Colonic mucosa (tissue), 4 donors: Measurements from ENCODE around the gene CD22. TPM values are rescaled to one million over a fixed set of nuclear protein-coding genes. Genes with fewer than 3 reads are reported as not detected.
A peak's percentile ranks its signal among the peaks of the same experiment; 100 is the strongest.

ENCODE experiments used
- DNase-seq: peaks from one replicate; pipeline ENCODE4 v3.0.0-alpha.2; 2020
- H3K27ac ChIP-seq: fragments of 200-600 bp; one replicate; pipeline ENCODE4 v1.8.0; 2021
- H3K27me3 ChIP-seq: fragments of 200-600 bp; one replicate; pipeline ENCODE4 v1.8.0; 2021
- H3K36me3 ChIP-seq: fragments of 200-600 bp; one replicate; pipeline ENCODE4 v1.8.0; 2021
- H3K4me1 ChIP-seq: fragments of 200-600 bp; one replicate; pipeline ENCODE4 v1.8.0; 2021; ENCODE audit warnings: mild to moderate bottlenecking
- H3K4me3 ChIP-seq: fragments of 200-600 bp; one replicate; pipeline ENCODE4 v1.8.0; 2021
- H3K9ac ChIP-seq, 2 donors: one replicate each; pipeline ENCODE4 v1.7.0; 2013; ENCODE audit warnings: control low read depth in 2 of 2, low read depth in 2 of 2, low read length in 2 of 2
- H3K9me3 ChIP-seq: fragments of 200-600 bp; one replicate; pipeline ENCODE4 v1.8.0; 2021
- intact Hi-C: fragments of 100-400 bp; cut with DNase I; formaldehyde crosslinking; loops from one replicate; pipeline ENCODE4 v1.14.1; 2022
- total RNA-seq, 2 donors: library from RNA; stranded (reverse); fragmentation: NEBNext Ultra II Directional in 1 of 2; extraction: Animal tissue kit (Norgen Biotek cat#: 25700) in 1 of 2; gene quantifications; one replicate each; pipeline ENCODE4 v1.2.1, GENCODE V29; 2021
- TF ChIP-seq, protein P1 (sequence below): fragments of 200-600 bp; IDR thresholded peaks from one replicate; pipeline ENCODE4 v1.8.0; 2022; ENCODE audit warnings: antibody characterized with exemption, mild to moderate bottlenecking
- donor health status: healthy.
- donor health status: DM: no; HTN: no; CAD: no.
- donor health status: DM: no; HTN: no; CAD: no.

Gene CD22
- total RNA-seq, 2 donors from 2014 or later, result 1.6 to 3.0 TPM

- Histone ChIP-seq H3K4me1 (no peaks in the 10 kb centered on the region), H3K27ac (no peak overlapping the region), H3K9ac (no peak overlapping the region), H3K9me3 (no peaks in the 10 kb centered on the region), H3K4me3 (no peak overlapping the region), H3K27me3 (no peaks in the 10 kb centered on the region), H3K36me3 (no peaks in the 10 kb centered on the region)
- intact Hi-C loops, result no loop called here
- TF ChIP-seq, protein P1, sequence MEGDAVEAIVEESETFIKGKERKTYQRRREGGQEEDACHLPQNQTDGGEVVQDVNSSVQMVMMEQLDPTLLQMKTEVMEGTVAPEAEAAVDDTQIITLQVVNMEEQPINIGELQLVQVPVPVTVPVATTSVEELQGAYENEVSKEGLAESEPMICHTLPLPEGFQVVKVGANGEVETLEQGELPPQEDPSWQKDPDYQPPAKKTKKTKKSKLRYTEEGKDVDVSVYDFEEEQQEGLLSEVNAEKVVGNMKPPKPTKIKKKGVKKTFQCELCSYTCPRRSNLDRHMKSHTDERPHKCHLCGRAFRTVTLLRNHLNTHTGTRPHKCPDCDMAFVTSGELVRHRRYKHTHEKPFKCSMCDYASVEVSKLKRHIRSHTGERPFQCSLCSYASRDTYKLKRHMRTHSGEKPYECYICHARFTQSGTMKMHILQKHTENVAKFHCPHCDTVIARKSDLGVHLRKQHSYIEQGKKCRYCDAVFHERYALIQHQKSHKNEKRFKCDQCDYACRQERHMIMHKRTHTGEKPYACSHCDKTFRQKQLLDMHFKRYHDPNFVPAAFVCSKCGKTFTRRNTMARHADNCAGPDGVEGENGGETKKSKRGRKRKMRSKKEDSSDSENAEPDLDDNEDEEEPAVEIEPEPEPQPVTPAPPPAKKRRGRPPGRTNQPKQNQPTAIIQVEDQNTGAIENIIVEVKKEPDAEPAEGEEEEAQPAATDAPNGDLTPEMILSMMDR, result no peak
- no peak for DNase-seq
Measured at GRCh38 chr19:35301961-35302360, 27.0 kb upstream of the CD22 start.

DNA sequence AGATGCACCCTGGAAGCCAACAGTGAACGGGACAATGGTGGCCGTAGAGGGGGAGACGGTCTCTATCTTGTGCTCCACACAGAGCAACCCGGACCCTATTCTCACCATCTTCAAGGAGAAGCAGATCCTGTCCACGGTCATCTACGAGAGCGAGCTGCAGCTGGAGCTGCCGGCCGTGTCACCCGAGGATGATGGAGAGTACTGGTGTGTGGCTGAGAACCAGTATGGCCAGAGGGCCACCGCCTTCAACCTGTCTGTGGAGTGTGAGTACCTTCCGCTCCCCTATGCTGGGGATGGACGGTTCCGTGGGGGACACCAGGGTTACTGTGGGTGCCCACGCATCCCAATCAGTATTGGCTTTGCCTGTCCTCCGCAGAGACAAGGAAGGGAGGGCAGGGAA lies 26.5 kb upstream of the CD22 start:
- Histone ChIP-seq H3K36me3 (no peaks in the 10 kb centered on the region), H3K4me3 (no peak overlapping the region), H3K27ac (no peak overlapping the region), H3K27me3 (no peaks in the 10 kb centered on the region), H3K4me1 (no peaks in the 10 kb centered on the region), H3K9ac (no peak overlapping the region), H3K9me3 (no peaks in the 10 kb centered on the region)
- intact Hi-C loops, result no loop called here
- no peak for DNase-seq
- TF ChIP-seq, protein P1, result no peak

DNA sequence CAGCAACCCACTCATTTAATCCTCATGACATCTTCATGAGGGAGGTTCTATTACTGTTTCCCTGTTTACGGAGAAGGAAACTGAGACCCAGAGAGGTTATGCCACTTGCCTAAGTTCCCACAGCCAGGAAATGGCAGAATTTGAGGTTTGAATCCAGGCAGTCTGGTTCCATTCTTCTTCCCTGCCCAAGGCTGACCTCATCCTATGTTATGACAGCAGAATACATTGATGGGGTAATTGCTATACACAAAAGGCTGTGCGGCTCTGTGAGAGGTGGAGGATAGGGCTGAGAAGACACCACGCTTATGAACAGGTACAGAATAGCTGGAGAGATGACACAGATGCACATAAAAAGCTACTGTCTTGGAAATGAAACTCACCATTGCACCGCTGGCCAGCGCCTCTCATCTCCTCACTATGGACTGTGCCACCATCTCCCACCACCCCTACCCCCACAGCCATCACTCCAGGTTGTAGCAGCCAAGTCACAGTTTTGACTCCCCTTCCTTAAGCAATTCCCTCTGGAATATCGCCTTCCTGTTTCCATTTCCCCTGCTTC lies 25.6 kb upstream of the CD22 start:
- TF ChIP-seq, protein P1, result no peak
- no peak for DNase-seq
- no peak overlapping the region for H3K9ac ChIP-seq
- no peak overlapping the region for H3K4me3 ChIP-seq
- no peak overlapping the region for H3K27ac ChIP-seq
- H3K36me3 ChIP-seq, result no peaks in the 10 kb centered on the region
- H3K9me3 ChIP-seq, result no peaks in the 10 kb centered on the region
- H3K4me1 ChIP-seq, result no peaks in the 10 kb centered on the region
- H3K27me3 ChIP-seq, result no peaks in the 10 kb centered on the region
- intact Hi-C loops, result no loop called here

GRCh38 chr19:35304036-35304435 lies 25.0 kb upstream of the CD22 start:
- no peak overlapping the region for H3K27ac ChIP-seq
- DNase-seq, result no peak
- no peak overlapping the region for H3K9ac ChIP-seq
- no peaks in the 10 kb centered on the region for H3K9me3 ChIP-seq
- TF ChIP-seq, protein P1, result no peak
- H3K4me3 ChIP-seq, result no peak overlapping the region
- intact Hi-C loops, result no loop called here
- no peaks in the 10 kb centered on the region for H3K36me3 ChIP-seq
- H3K27me3 ChIP-seq, result no peaks in the 10 kb centered on the region
- no peaks in the 10 kb centered on the region for H3K4me1 ChIP-seq

GRCh38 chr19:35305181-35305580 lies 23.8 kb upstream of the CD22 start:
- no peak for DNase-seq
- Histone ChIP-seq H3K27ac (no peak overlapping the region), H3K9ac (peak overlapping the region in 1 of 2 donors; percentile 12), H3K4me3 (no peak overlapping the region), H3K9me3 (no peaks in the 10 kb centered on the region), H3K4me1 (no peaks in the 10 kb centered on the region), H3K27me3 (no peaks in the 10 kb centered on the region), H3K36me3 (no peaks in the 10 kb centered on the region)
- intact Hi-C loops, result no loop called here
- TF ChIP-seq, protein P1, result no peak
